Testis (tissue), 3 donors: ENCODE data around the gene PSG2. TPM values are rescaled to one million over a fixed set of nuclear protein-coding genes. Genes with fewer than 3 reads are reported as not detected.
"Not testable (repeated sequence)": the region's sequence is repeated elsewhere in the genome, so short reads cannot be mapped to it uniquely, and the experiment has no call there.

ENCODE experiments used
- DNase-seq: peaks from one replicate; pipeline ENCODE4 v3.0.0-alpha.2; 2019
- H3K27ac ChIP-seq, 2 donors: fragments of 200-600 bp; sonication (generic); one replicate each; pipeline ENCODE4 v1.5.1; 2019
- H3K27me3 ChIP-seq: fragments of 200-600 bp; sonication (generic); one replicate; pipeline ENCODE4 v1.5.1; 2019
- H3K36me3 ChIP-seq: fragments of 200-600 bp; sonication (generic); one replicate; pipeline ENCODE4 v1.5.1; 2017; ENCODE audit warnings: low read depth; ENCODE audit errors: missing control alignments
- H3K4me1 ChIP-seq: fragments of 200-600 bp; sonication (generic); one replicate; pipeline ENCODE4 v1.5.1; 2019
- H3K4me3 ChIP-seq, 2 donors: fragments of 200-600 bp; sonication (generic); one replicate each; pipeline ENCODE4 v1.5.1; 2017 to 2019
- H3K9me3 ChIP-seq: fragments of 200-600 bp; sonication (generic); one replicate; pipeline ENCODE4 v1.5.1; 2017
- CTCF ChIP-seq, 3 experiments: fragments of 450-650 bp in 2 of 3; fragments of 200-600 bp in 1 of 3; sonication (generic) in 1 of 3; IDR thresholded peaks; one replicate each; pipeline ENCODE4 v1.5.1; 2016 to 2019; ENCODE audit warnings: antibody characterized with exemption in 3 of 3, mild to moderate bottlenecking in 2 of 3, moderate library complexity in 1 of 3
- POLR2A ChIP-seq: fragments of 450-650 bp; IDR thresholded peaks from one replicate; pipeline ENCODE4 v1.6.1; 2017; ENCODE audit warnings: antibody characterized with exemption, mild to moderate bottlenecking, moderate library complexity
- WGBS, 2 donors: methylation state at CpG; one replicate each; pipeline ENCODE4 v1.1.5; 2018; 5-methylcytosine and 5-hydroxymethylcytosine counted together
- intact Hi-C: fragments of 100-400 bp; cut with DNase I; formaldehyde crosslinking; loops from one replicate; pipeline ENCODE4 v1.15.1; 2023; ENCODE audit warnings: low total_unique reads
- polyA plus RNA-seq: library from polyadenylated mRNA; stranded (reverse); fragments of 350-450 nt; fragmentation: Illumina TruSeq; extraction: RNeasy Lipid Tissue Mini Kit (QIAGEN cat#74804); gene quantifications from one replicate; pipeline ENCODE4 v1.2.3, GENCODE V29; 2014; ENCODE audit warnings: low read depth, low replicate concordance; ENCODE audit not compliant: insufficient read depth
- total RNA-seq, 2 donors: library from RNA; depleted of rRNA; stranded (reverse); fragments of >200 nt; gene quantifications; one replicate each; pipeline ENCODE4 v1.2.3, GENCODE V29; 2016

PSG2 gene
- total and polyA plus RNA-seq, 3 donors from 2014 or later: not detected

GRCh38 chr19:43059482-43059881 lies 23.0 kb downstream of the PSG2 start:
- H3K4me3 ChIP-seq, H3K27me3 ChIP-seq, intact Hi-C loops: not testable (repeated sequence)

GRCh38 chr19:43058440-43058839 lies 24.1 kb downstream of the PSG2 start:
- H3K4me3 ChIP-seq, H3K4me1 ChIP-seq, DNase-seq, H3K27ac ChIP-seq, H3K9me3 ChIP-seq, H3K27me3 ChIP-seq, intact Hi-C loops, H3K36me3 ChIP-seq: not testable (repeated sequence)
- 44 to 50% methylated on average over 2 of the region's 2 CpGs for WGBS, 2 donors

More at GRCh38 chr19:43059482-43059881, 23.0 kb downstream of the PSG2 start:
- 75 to 77% methylated on average over 2 of the region's 2 CpGs for WGBS, 2 donors
- DNase-seq, H3K36me3 ChIP-seq, H3K4me1 ChIP-seq, H3K9me3 ChIP-seq, H3K27ac ChIP-seq: not testable (repeated sequence)

GRCh38 chr19:43047966-43048365 lies 34.5 kb downstream of the PSG2 start:
- H3K27ac ChIP-seq, H3K36me3 ChIP-seq, H3K4me1 ChIP-seq, DNase-seq, H3K9me3 ChIP-seq, H3K27me3 ChIP-seq, intact Hi-C loops, H3K4me3 ChIP-seq: not testable (repeated sequence)
- WGBS, 2 donors: 75 to 78% methylated on average over 3 of the region's 3 CpGs

- H3K27ac ChIP-seq, intact Hi-C loops, H3K4me3 ChIP-seq, H3K27me3 ChIP-seq, H3K9me3 ChIP-seq, H3K4me1 ChIP-seq, DNase-seq, H3K36me3 ChIP-seq: not testable (repeated sequence)
- WGBS, 2 donors: 66 to 81% methylated on average over 2 of the region's 2 CpGs
These were observed 35.9 kb downstream of the PSG2 start for GRCh38 chr19:43046578-43046977.

- DNase-seq, H3K4me1 ChIP-seq, H3K36me3 ChIP-seq, H3K4me3 ChIP-seq, intact Hi-C loops, H3K9me3 ChIP-seq, H3K27me3 ChIP-seq, H3K27ac ChIP-seq: not testable (repeated sequence)
- WGBS, 2 donors: 79 to 90% methylated on average over 1 of the region's 1 CpG
These were observed 38.9 kb downstream of the PSG2 start for GRCh38 chr19:43043492-43044180.

- intact Hi-C loops: not testable (repeated sequence)
- 61 to 70% methylated on average over 2 of the region's 2 CpGs for WGBS, 2 donors
These were observed 50.9 kb downstream of the PSG2 start for GRCh38 chr19:43031645-43032044.

GRCh38 chr19:43028866-43029265 lies 53.6 kb downstream of the PSG2 start:
- no peaks in the 10 kb centered on the region for H3K36me3 ChIP-seq
- no peak overlapping the region for H3K4me3 ChIP-seq
- no peaks in the 10 kb centered on the region for H3K4me1 ChIP-seq
- no peak overlapping the region for H3K27ac ChIP-seq
- no peak for DNase-seq
- TF ChIP-seq CTCF (IDR thresholded peaks at IDR 0.05): no peak
- TF ChIP-seq POLR2A: no peak
- WGBS, 2 donors: 65 to 83% methylated on average over 4 of the region's 4 CpGs
- H3K9me3 ChIP-seq: no peaks in the 10 kb centered on the region
- H3K27me3 ChIP-seq: no peaks in the 10 kb centered on the region
- intact Hi-C loops: no loop called here

More at GRCh38 chr19:43031645-43032044, 50.9 kb downstream of the PSG2 start:
- H3K36me3 ChIP-seq, H3K4me1 ChIP-seq, DNase-seq, H3K27ac ChIP-seq, H3K4me3 ChIP-seq, H3K9me3 ChIP-seq, H3K27me3 ChIP-seq: not testable (repeated sequence)

GRCh38 chr19:43027985-43028384 lies 54.5 kb downstream of the PSG2 start:
- DNase-seq, H3K4me1 ChIP-seq, H3K9me3 ChIP-seq, H3K4me3 ChIP-seq, H3K27me3 ChIP-seq, H3K27ac ChIP-seq, intact Hi-C loops, H3K36me3 ChIP-seq: not testable (repeated sequence)
- 44 to 73% methylated on average over 6 to 9 of the region's 10 CpGs for WGBS, 2 donors

GRCh38 chr19:43027061-43027460 lies 55.4 kb downstream of the PSG2 start:
- H3K27me3 ChIP-seq, H3K4me3 ChIP-seq, H3K9me3 ChIP-seq, intact Hi-C loops, H3K36me3 ChIP-seq, H3K27ac ChIP-seq, DNase-seq, H3K4me1 ChIP-seq: not testable (repeated sequence)
- 81 to 91% methylated on average over 8 of the region's 8 CpGs for WGBS, 2 donors

GRCh38 chr19:43026369-43026768 lies 56.1 kb downstream of the PSG2 start, which contains the start of gene PSG11:
PSG11 (minus strand) TSS chr19:43026469; CDS start chr19:43026372, 97 bp downstream.
- intact Hi-C loops, H3K27me3 ChIP-seq, H3K9me3 ChIP-seq, H3K4me3 ChIP-seq, H3K27ac ChIP-seq, DNase-seq, H3K36me3 ChIP-seq, H3K4me1 ChIP-seq: not testable (repeated sequence)
- WGBS, 2 donors: 79 to 81% methylated on average over 6 of the region's 6 CpGs

- DNase-seq: not testable (repeated sequence)
These were observed 60.4 kb downstream of the PSG2 start for GRCh38 chr19:43022098-43022497.

More at GRCh38 chr19:43022098-43022497, 60.4 kb downstream of the PSG2 start:
- H3K27me3 ChIP-seq, H3K4me1 ChIP-seq, intact Hi-C loops, H3K4me3 ChIP-seq, H3K9me3 ChIP-seq, H3K27ac ChIP-seq, H3K36me3 ChIP-seq: not testable (repeated sequence)
- WGBS, 2 donors: 62 to 66% methylated on average over 4 of the region's 4 CpGs
